Measurements from ENCODE around the gene DENND1A.
"Not testable (repeated sequence)": the region's sequence is repeated elsewhere in the genome, so short reads cannot be mapped to it uniquely, and the experiment has no call there.

The DENND1A gene

GRCh38 chr9:123757960-123758359, 172.0 kb downstream of the DENND1A start:
- DNase-seq, result no peak

- no peak for DNase-seq
These were observed 172.4 kb downstream of the DENND1A start for GRCh38 chr9:123757547-123757946.

- no peak for DNase-seq
These were observed 173.3 kb downstream of the DENND1A start for GRCh38 chr9:123756484-123757106.

- DNase-seq, result no peak
These were observed 176.2 kb downstream of the DENND1A start for GRCh38 chr9:123753669-123754258.

GRCh38 chr9:123753016-123753415, 176.9 kb downstream of the DENND1A start:
- DNase-seq, result no peak

- no peak for DNase-seq
These were observed 180.2 kb downstream of the DENND1A start for GRCh38 chr9:123749580-123750202.

GRCh38 chr9:123746765-123747164, 183.2 kb downstream of the DENND1A start:
- DNase-seq, result no peak

- no peak for DNase-seq
These were observed 184.0 kb downstream of the DENND1A start for GRCh38 chr9:123745933-123746332.

- no peak for DNase-seq
These were observed 184.5 kb downstream of the DENND1A start for GRCh38 chr9:123745451-123745850.

- no peak for DNase-seq
These were observed 186.2 kb downstream of the DENND1A start for GRCh38 chr9:123743737-123744136.

GRCh38 chr9:123742009-123742767, 187.7 kb downstream of the DENND1A start:
- no peak for DNase-seq

GRCh38 chr9:123741214-123741613, 188.7 kb downstream of the DENND1A start:
- no peak for DNase-seq

- DNase-seq, result no peak
These were observed 190.0 kb downstream of the DENND1A start for GRCh38 chr9:123739902-123740301.

GRCh38 chr9:123739387-123739786, 190.5 kb downstream of the DENND1A start:
- DNase-seq, result no peak

GRCh38 chr9:123738648-123739047, 191.3 kb downstream of the DENND1A start:
- DNase-seq, result no peak

GRCh38 chr9:123735376-123735775, 194.6 kb downstream of the DENND1A start:
- no peak for DNase-seq

GRCh38 chr9:123728571-123728970, 201.4 kb downstream of the DENND1A start:
- DNase-seq, result not testable (repeated sequence)

GRCh38 chr9:123727332-123727731, 202.6 kb downstream of the DENND1A start:
- no peak for DNase-seq

GRCh38 chr9:123725389-123725788, 204.5 kb downstream of the DENND1A start:
- DNase-seq, result no peak

- DNase-seq, result no peak
These were observed 205.6 kb downstream of the DENND1A start for GRCh38 chr9:123724211-123724796.

GRCh38 chr9:123723135-123723875, 206.6 kb downstream of the DENND1A start:
- no peak for DNase-seq

GRCh38 chr9:123722378-123722777, 207.5 kb downstream of the DENND1A start:
- DNase-seq, result no peak

- no peak for DNase-seq
These were observed 211.7 kb downstream of the DENND1A start for GRCh38 chr9:123718188-123718587.
